ENCODE measurements around the gene PDS5A.
"Not testable (repeated sequence)": the region's sequence is repeated elsewhere in the genome, so short reads cannot be mapped to it uniquely, and the experiment has no call there.

Gene PDS5A

GRCh38 chr4:39978378-39978775 is 666 bp upstream of the PDS5A start:
- Mint-ChIP-seq H3K27ac (peak overlapping the region; percentile 89), H3K4me3 (peak overlapping the region; percentile 88), H3K4me1 (peaks cover 15% of the 10 kb centered on the region), H3K27me3 (no peaks in the 10 kb centered on the region), H3K36me3 (peaks cover 6% of the 10 kb centered on the region), H3K9me3 (no peaks in the 10 kb centered on the region)
- no peak for DNase-seq (ENCODE audit: low spot score in 2 of 2)
- no peak for ATAC-seq (ENCODE audit: low read depth)

DNA sequence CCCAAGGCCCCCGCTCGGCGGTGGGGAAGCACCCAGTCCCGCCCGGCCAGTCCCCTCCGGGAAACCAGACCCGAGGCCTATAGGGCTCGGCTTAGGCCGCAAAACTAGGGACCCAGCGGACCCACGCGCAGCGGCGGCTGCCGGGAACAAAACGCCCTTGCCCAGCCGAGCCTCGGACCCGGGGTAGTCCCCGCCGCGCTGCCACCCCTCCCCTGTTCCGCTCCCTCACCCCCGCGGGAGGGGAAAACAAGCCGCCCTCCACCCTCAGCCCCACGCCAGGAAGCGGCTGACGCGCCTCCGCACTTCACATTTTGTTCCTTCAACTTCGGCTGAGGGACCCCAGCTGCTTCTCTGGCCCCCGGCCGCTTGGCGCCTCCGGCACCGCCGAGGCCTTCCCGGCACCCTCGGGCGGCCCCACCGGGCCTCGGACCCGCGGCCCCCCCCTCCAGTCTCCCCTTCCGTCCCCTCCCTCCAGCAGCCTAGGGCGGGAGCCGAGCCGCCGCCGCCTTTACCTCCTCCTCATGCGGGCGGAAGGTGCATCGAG is 694 bp downstream of the PDS5A start:
- Mint-ChIP-seq H3K4me3 (peak overlapping the region; percentile 87), H3K9me3 (no peaks in the 10 kb centered on the region), H3K4me1 (peaks cover 17% of the 10 kb centered on the region), H3K27me3 (no peaks in the 10 kb centered on the region), H3K27ac (peak overlapping the region; percentile 82), H3K36me3 (peaks cover 6% of the 10 kb centered on the region)
- DNase-seq (ENCODE audit: low spot score in 2 of 2) (peak; percentile 25 to 59), ATAC-seq (ENCODE audit: low read depth) (peak; percentile 10)

GRCh38 chr4:39976141-39976944 is 1.4 kb downstream of the PDS5A start:
- H3K27me3 Mint-ChIP-seq, result no peaks in the 10 kb centered on the region
- H3K27ac Mint-ChIP-seq, result peak overlapping the region; percentile 82
- DNase-seq (ENCODE audit: low spot score in 2 of 2), result peak; percentile 64 to 67
- peak; percentile 23 for ATAC-seq (ENCODE audit: low read depth)
- peaks cover 6% of the 10 kb centered on the region for H3K36me3 Mint-ChIP-seq
- H3K4me3 Mint-ChIP-seq, result peak overlapping the region; percentile 87
- no peaks in the 10 kb centered on the region for H3K9me3 Mint-ChIP-seq
- H3K4me1 Mint-ChIP-seq, result peaks cover 17% of the 10 kb centered on the region

GRCh38 chr4:39975488-39976089 is 2.1 kb downstream of the PDS5A start:
- H3K4me1 Mint-ChIP-seq, result peaks cover 23% of the 10 kb centered on the region
- peaks cover 6% of the 10 kb centered on the region for H3K36me3 Mint-ChIP-seq
- H3K9me3 Mint-ChIP-seq, result no peaks in the 10 kb centered on the region
- H3K4me3 Mint-ChIP-seq, result peak overlapping the region; percentile 5
- ATAC-seq (ENCODE audit: low read depth) (no peak), DNase-seq (ENCODE audit: low spot score in 2 of 2) (no peak)
- no peaks in the 10 kb centered on the region for H3K27me3 Mint-ChIP-seq
- H3K27ac Mint-ChIP-seq, result peak overlapping the region; percentile 82

GRCh38 chr4:39973052-39973451 is 4.7 kb downstream of the PDS5A start:
- DNase-seq (ENCODE audit: low spot score in 2 of 2); ATAC-seq (ENCODE audit: low read depth); H3K9me3 Mint-ChIP-seq; H3K4me3 Mint-ChIP-seq; H3K27me3 Mint-ChIP-seq; H3K36me3 Mint-ChIP-seq: not testable (repeated sequence)
- H3K4me1 Mint-ChIP-seq, result peaks cover 25% of the 10 kb centered on the region
- peak overlapping the region; percentile 31 for H3K27ac Mint-ChIP-seq

GRCh38 chr4:39970671-39971640 is 6.8 kb downstream of the PDS5A start:
- DNase-seq (ENCODE audit: low spot score in 2 of 2) (no peak), ATAC-seq (ENCODE audit: low read depth) (peak; percentile 86)
- Mint-ChIP-seq H3K9me3 (no peaks in the 10 kb centered on the region), H3K27ac (peak overlapping the region; percentile 87), H3K36me3 (peaks cover 8% of the 10 kb centered on the region), H3K27me3 (no peaks in the 10 kb centered on the region), H3K4me1 (peaks cover 23% of the 10 kb centered on the region), H3K4me3 (peak overlapping the region; percentile 74)

DNA sequence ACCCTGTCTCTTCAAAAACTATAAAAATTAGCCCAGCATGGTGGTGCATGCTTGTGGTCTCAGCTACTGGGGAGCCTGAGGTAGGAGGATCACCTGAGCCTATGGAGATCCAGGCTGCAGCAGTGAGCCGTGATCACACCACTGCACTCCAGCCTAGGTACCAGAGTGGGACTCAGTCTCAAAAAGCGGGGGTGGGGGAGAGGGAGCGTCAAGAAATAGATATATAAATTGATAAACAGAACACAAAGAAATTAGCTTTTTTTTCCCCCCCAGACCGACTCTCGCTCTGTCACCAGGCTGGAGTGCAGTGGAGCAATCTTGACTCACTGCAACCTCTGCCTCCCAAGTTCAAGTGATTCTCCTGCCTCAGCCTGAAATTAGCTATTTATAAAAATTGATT is 14.1 kb downstream of the PDS5A start:
- Mint-ChIP-seq H3K4me1 (peaks cover 28% of the 10 kb centered on the region), H3K36me3 (peaks cover 10% of the 10 kb centered on the region), H3K9me3 (no peaks in the 10 kb centered on the region), H3K27me3 (no peaks in the 10 kb centered on the region), H3K27ac (no peak overlapping the region), H3K4me3 (no peak overlapping the region)
- no peak for DNase-seq (ENCODE audit: low spot score in 2 of 2)
- no peak for ATAC-seq (ENCODE audit: low read depth)

- peaks cover 30% of the 10 kb centered on the region for H3K4me1 Mint-ChIP-seq
- H3K9me3 Mint-ChIP-seq, result no peaks in the 10 kb centered on the region
- peak; percentile 4 for ATAC-seq (ENCODE audit: low read depth)
- H3K36me3 Mint-ChIP-seq, result peaks cover 7% of the 10 kb centered on the region
- no peak for DNase-seq (ENCODE audit: low spot score in 2 of 2)
- H3K4me3 Mint-ChIP-seq, result no peak overlapping the region
- H3K27ac Mint-ChIP-seq, result no peak overlapping the region
- H3K27me3 Mint-ChIP-seq, result no peaks in the 10 kb centered on the region
These were observed 16.3 kb downstream of the PDS5A start for GRCh38 chr4:39961311-39961877.

DNA sequence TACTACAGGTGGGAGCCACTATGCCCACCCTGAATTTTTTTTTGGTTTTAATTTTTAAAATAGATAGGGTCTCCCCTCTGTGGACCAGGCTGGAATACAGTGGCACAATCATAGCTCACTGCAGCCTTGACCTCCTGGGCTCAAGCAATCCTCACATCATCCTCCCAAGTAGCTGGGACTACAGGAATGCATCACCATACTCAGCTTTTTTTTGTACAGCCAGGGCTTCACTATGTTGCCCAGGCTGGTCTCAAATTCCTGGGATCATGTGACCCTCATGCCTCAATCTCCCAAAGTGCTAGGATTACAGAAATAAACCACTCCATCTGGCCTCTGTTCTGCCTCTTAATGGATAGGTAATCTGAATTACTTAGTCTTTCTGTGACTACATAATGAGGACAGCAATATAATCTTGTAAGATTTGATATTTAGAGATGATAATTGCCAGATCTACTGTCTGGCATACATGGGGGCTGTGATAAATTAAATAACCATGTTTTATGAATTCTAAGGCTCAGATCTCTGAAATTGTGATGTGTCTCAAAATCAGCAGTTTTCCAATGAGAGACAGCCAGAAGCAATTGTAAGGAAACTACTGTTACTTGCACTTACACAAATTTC is 26.7 kb downstream of the PDS5A start:
- peaks cover 12% of the 10 kb centered on the region for H3K36me3 Mint-ChIP-seq
- H3K27me3 Mint-ChIP-seq, result no peaks in the 10 kb centered on the region
- H3K4me3 Mint-ChIP-seq, result no peak overlapping the region
- H3K9me3 Mint-ChIP-seq, result no peaks in the 10 kb centered on the region
- DNase-seq (ENCODE audit: low spot score in 2 of 2) (no peak), ATAC-seq (ENCODE audit: low read depth) (no peak)
- H3K27ac Mint-ChIP-seq, result peak overlapping the region; percentile 70
- peaks cover 24% of the 10 kb centered on the region for H3K4me1 Mint-ChIP-seq

- no peak for DNase-seq (ENCODE audit: low spot score in 2 of 2)
- Mint-ChIP-seq H3K27ac (peak overlapping the region; percentile 99), H3K4me1 (peaks cover 21% of the 10 kb centered on the region), H3K27me3 (no peaks in the 10 kb centered on the region), H3K4me3 (no peak overlapping the region), H3K36me3 (peaks cover under 1% of the 10 kb centered on the region), H3K9me3 (no peaks in the 10 kb centered on the region)
- ATAC-seq (ENCODE audit: low read depth), result no peak
These were observed 29.7 kb downstream of the PDS5A start for GRCh38 chr4:39947963-39948362.

DNA sequence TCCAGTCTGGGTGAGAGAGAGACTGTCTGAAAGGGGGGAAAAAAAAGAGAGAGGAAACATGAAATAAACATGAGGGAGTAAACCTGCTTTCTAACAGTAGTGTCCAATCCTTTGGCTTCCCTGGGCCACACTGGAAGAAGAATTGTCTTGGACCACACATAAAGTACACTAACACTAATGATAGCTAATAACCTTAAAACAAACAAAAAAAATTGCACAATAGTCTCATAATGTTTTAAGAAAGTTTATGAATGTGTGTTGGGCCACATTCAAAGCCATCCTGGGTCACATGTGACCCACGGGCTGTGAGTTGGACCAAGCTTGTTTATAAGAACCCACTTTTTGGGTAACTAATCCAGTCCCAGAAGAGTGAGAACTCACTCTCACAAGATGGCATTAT is 30.3 kb downstream of the PDS5A start:
- H3K9me3 Mint-ChIP-seq, result no peaks in the 10 kb centered on the region
- no peaks in the 10 kb centered on the region for H3K36me3 Mint-ChIP-seq
- peak overlapping the region; percentile 99 for H3K27ac Mint-ChIP-seq
- DNase-seq (ENCODE audit: low spot score in 2 of 2), result no peak
- no peaks in the 10 kb centered on the region for H3K27me3 Mint-ChIP-seq
- ATAC-seq (ENCODE audit: low read depth), result no peak
- H3K4me1 Mint-ChIP-seq, result peaks cover 25% of the 10 kb centered on the region
- no peak overlapping the region for H3K4me3 Mint-ChIP-seq

DNA sequence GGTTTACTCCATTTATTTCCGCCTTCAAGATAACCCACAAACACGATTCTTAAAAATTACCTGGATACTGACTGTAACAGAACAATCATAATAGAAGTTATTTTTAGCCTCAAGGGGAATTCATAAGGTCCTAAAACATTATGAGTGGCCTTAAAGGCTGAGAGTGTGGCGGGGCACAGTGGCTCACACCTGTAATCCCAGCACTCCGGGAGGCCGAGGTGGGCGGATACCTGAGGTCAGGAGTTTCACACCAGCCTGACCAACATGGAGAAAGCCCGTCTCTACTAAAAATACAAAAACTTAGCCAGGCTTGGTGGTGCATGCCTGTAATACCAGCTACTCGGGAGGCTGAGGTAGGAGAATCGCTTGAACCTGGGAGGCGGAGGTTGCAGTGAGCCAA is 33.5 kb downstream of the PDS5A start:
- not testable (repeated sequence) for H3K27me3 Mint-ChIP-seq; H3K4me3 Mint-ChIP-seq; H3K9me3 Mint-ChIP-seq; ATAC-seq (ENCODE audit: low read depth); H3K36me3 Mint-ChIP-seq; DNase-seq (ENCODE audit: low spot score in 2 of 2)
- Mint-ChIP-seq H3K27ac (peak overlapping the region; percentile 86), H3K4me1 (peaks cover 29% of the 10 kb centered on the region)

- no peaks in the 10 kb centered on the region for H3K27me3 Mint-ChIP-seq
- peaks cover 34% of the 10 kb centered on the region for H3K4me1 Mint-ChIP-seq
- peak; percentile 47 for ATAC-seq (ENCODE audit: low read depth)
- H3K36me3 Mint-ChIP-seq, result no peaks in the 10 kb centered on the region
- peak overlapping the region; percentile 59 for H3K27ac Mint-ChIP-seq
- no peaks in the 10 kb centered on the region for H3K9me3 Mint-ChIP-seq
- no peak for DNase-seq (ENCODE audit: low spot score in 2 of 2)
- H3K4me3 Mint-ChIP-seq, result peak overlapping the region; percentile 71
These were observed 35.2 kb downstream of the PDS5A start for GRCh38 chr4:39942507-39942906.
